Neural crest cell (in vitro differentiated cells): ENCODE results near the gene PRKCG. TPM values are rescaled to one million over a fixed set of nuclear protein-coding genes. Genes with fewer than 3 reads are reported as not detected.
A peak's percentile ranks its signal among the peaks of the same experiment; 100 is the strongest.
"Not testable (repeated sequence)": the region's sequence is repeated elsewhere in the genome, so short reads cannot be mapped to it uniquely, and the experiment has no call there.

Experiments used
- DNase-seq: peaks from one replicate; pipeline ENCODE4 v3.0.0; 2021; ENCODE audit warnings: low read depth, mixed read lengths, low spot score
- H3K27ac Mint-ChIP-seq: one replicate; pipeline ENCODE4 v1.8.0; 2021; ENCODE audit warnings: mild to moderate bottlenecking, mixed read lengths; ENCODE audit not compliant: unreplicated experiment
- H3K27me3 Mint-ChIP-seq: 2 replicates; pipeline ENCODE4 v1.8.0; 2021; ENCODE audit warnings: low read depth, mild to moderate bottlenecking, mixed read lengths
- H3K36me3 Mint-ChIP-seq: 2 replicates; pipeline ENCODE4 v1.8.0; 2021; ENCODE audit warnings: low read depth, mild to moderate bottlenecking, mixed read lengths
- H3K4me1 Mint-ChIP-seq: 2 replicates; pipeline ENCODE4 v1.8.0; 2021; ENCODE audit warnings: mixed read lengths
- H3K4me3 Mint-ChIP-seq: one replicate; pipeline ENCODE4 v1.8.0; 2021; ENCODE audit warnings: mild to moderate bottlenecking, mixed read lengths
- H3K9me3 Mint-ChIP-seq: 2 replicates; pipeline ENCODE4 v1.8.0; 2021; ENCODE audit warnings: mixed read lengths
- CTCF ChIP-seq: fragments of 200-600 bp; sonication (generic); conservative IDR thresholded peaks from 2 replicates; pipeline ENCODE4 v1.5.0; 2021; ENCODE audit warnings: antibody characterized with exemption, mild to moderate bottlenecking
- long read RNA-seq: library from polyadenylated mRNA; unstranded; transcript quantifications from one replicate; pipeline ENCODE4 v2.0.0, GENCODE V29; 2020
- total RNA-seq: library from RNA; stranded (reverse); gene quantifications from 2 replicates; pipeline ENCODE4 v1.2.1, GENCODE V29; 2021

PRKCG gene
- total RNA-seq, result 0.55 and 0.65 TPM in 2 replicates
- long read RNA-seq, result 0 reads

- Mint-ChIP-seq H3K4me1 (peaks cover 12% of the 10 kb centered on the region), H3K9me3 (no peaks in the 10 kb centered on the region), H3K27ac (no peak within 1 kb of the TSS), H3K27me3 (peaks cover 39% of the 10 kb centered on the region), H3K36me3 (no peaks in the 10 kb centered on the region), H3K4me3 (peak within 1 kb of the TSS; percentile 52)
- DNase-seq, result peak; percentile 47
- TF ChIP-seq CTCF, result peak; percentile 60
Measured at GRCh38 chr19:53881482-53882390, at the start of gene PRKCG. PRKCG (plus strand) TSS chr19:53882197; CDS start chr19:53882495, 298 bp downstream.

DNA sequence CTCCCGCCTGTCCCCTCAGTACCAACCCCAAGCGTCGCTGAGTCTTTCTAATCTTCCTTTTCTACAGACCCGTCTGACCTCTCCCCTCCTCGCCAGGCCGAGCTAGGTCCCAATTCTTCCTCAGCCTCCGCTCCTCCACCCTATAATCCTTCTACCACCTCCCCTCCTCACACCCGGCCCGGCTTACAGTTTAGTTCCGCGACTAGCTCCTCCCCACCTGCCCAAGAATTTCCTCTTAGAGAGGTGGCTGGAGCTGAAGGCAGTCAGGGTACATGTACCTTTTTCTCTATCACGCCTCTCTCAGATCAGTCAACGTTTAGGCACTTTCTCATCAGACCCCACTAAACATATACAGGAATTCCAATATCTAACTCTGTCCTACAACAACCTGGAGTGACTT, 49.1 kb upstream of the PRKCG start:
- H3K9me3 Mint-ChIP-seq, H3K4me3 Mint-ChIP-seq, H3K4me1 Mint-ChIP-seq, H3K27ac Mint-ChIP-seq, DNase-seq, H3K36me3 Mint-ChIP-seq: not testable (repeated sequence)
- peaks cover 80% of the 10 kb centered on the region for H3K27me3 Mint-ChIP-seq

DNA sequence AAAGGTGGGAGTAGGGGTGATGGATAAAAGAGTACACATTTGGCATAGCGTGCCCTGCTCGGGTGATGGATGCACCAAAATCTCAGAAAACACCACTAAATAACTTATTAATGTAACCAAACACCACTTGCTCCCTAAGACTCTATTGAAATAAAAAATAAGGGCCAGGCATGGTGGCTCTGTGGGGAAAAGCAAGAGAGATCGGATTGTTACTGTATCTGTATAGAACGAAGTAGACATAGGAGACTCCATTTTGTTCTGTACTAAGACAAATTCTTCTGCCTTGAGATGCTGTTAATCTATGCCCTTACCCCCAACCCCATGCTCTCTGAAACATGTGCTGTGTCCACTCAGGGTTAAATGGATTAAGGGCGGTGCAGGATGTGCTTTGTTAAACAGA, 43.6 kb upstream of the PRKCG start:
- H3K4me3 Mint-ChIP-seq, H3K9me3 Mint-ChIP-seq, H3K4me1 Mint-ChIP-seq, H3K27ac Mint-ChIP-seq, H3K36me3 Mint-ChIP-seq, DNase-seq: not testable (repeated sequence)
- peaks cover 45% of the 10 kb centered on the region for H3K27me3 Mint-ChIP-seq

DNA sequence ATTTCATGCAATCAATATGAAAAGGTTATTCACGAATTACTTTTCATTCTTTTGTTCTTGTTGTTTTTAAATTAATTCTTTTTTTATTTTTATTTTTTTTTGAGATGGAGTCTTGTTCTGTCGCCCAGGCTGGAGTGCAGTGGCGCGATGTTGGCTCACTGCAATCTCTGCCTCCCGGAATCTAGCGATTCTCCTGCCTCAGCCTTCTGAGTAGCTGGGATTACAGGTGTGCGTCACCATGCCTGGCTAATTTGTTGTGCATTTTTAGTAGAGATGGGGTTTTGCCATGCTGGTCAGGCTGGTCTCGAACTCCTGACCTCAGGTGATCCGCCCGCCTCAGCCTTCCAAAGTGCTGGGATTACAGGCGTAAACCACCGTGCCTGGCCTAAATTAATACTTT, 41.8 kb upstream of the PRKCG start:
- not testable (repeated sequence) for H3K9me3 Mint-ChIP-seq, H3K27ac Mint-ChIP-seq, H3K4me3 Mint-ChIP-seq, H3K4me1 Mint-ChIP-seq, H3K36me3 Mint-ChIP-seq, DNase-seq
- H3K27me3 Mint-ChIP-seq, result peaks cover 27% of the 10 kb centered on the region

- not testable (repeated sequence) for H3K9me3 Mint-ChIP-seq, H3K36me3 Mint-ChIP-seq, DNase-seq, H3K4me1 Mint-ChIP-seq, H3K27ac Mint-ChIP-seq, H3K4me3 Mint-ChIP-seq
- H3K27me3 Mint-ChIP-seq, result peaks cover 21% of the 10 kb centered on the region
Measured at GRCh38 chr19:53840914-53841313, 41.1 kb upstream of the PRKCG start.

DNA sequence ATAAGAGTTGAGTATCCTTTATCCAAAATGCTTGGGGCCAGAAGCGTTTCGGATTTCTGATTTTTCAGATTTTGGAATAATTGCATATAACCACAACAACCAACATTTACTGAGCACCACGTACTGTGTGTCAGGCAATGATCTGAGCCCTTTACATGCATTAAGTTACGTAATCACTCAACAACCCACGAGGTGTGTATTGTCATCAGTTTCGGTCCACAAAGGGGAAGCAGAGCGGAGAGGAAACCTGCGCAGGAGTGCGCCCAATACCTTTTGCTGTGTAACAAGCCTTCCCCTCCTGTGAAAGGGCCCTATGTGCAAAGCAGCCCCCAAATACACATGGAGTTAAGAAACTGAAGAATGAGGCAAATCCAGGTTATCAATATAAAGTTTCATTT, 37.1 kb upstream of the PRKCG start:
- no peak for DNase-seq
- no peak overlapping the region for H3K4me3 Mint-ChIP-seq
- no peak for TF ChIP-seq CTCF
- H3K27me3 Mint-ChIP-seq, result peaks cover 5% of the 10 kb centered on the region
- H3K27ac Mint-ChIP-seq, result no peak overlapping the region
- peaks cover 7% of the 10 kb centered on the region for H3K4me1 Mint-ChIP-seq
- H3K9me3 Mint-ChIP-seq, result no peaks in the 10 kb centered on the region
- H3K36me3 Mint-ChIP-seq, result no peaks in the 10 kb centered on the region

- Mint-ChIP-seq H3K4me3 (no peak overlapping the region), H3K27me3 (peaks cover 9% of the 10 kb centered on the region), H3K9me3 (no peaks in the 10 kb centered on the region), H3K36me3 (no peaks in the 10 kb centered on the region), H3K4me1 (peaks cover 6% of the 10 kb centered on the region), H3K27ac (no peak overlapping the region)
- no peak for TF ChIP-seq CTCF
- no peak for DNase-seq
Measured at GRCh38 chr19:53847555-53847954, 34.4 kb upstream of the PRKCG start.
